Right cardiac atrium (tissue), 5 donors: ENCODE data around the gene AK5. TPM values are rescaled to one million over a fixed set of nuclear protein-coding genes. Genes with fewer than 3 reads are reported as not detected.

Experiments
- ATAC-seq, 2 donors: fragments of 200-7000 bp; cut with Tn5 transposase; one replicate each; pipeline versions ENCODE4 v1.8.0 to v1.9.1; 2020; ENCODE audit warnings: moderate library complexity in 2 of 2, mild to moderate bottlenecking in 1 of 2
- DNase-seq, 3 donors: peaks; one replicate each; pipeline ENCODE4 v3.0.0-alpha.2; 2020
- H3K27ac ChIP-seq: one replicate; pipeline ENCODE4 v1.5.1; 2013; ENCODE audit warnings: mild to moderate bottlenecking, low read length, control low read depth, moderate library complexity
- H3K27me3 ChIP-seq: one replicate; pipeline ENCODE4 v1.6.1; 2013; ENCODE audit not compliant: control insufficient read depth, insufficient read depth
- H3K4me1 ChIP-seq: one replicate; pipeline ENCODE4 v1.6.1; 2013; ENCODE audit warnings: low read length; ENCODE audit not compliant: control insufficient read depth, insufficient read depth
- H3K4me3 ChIP-seq: one replicate; pipeline ENCODE4 v1.5.1; 2013; ENCODE audit warnings: low read length, control low read depth
- H3K9me3 ChIP-seq: one replicate; pipeline ENCODE4 v1.6.1; 2013; ENCODE audit warnings: low read length; ENCODE audit not compliant: control insufficient read depth
- WGBS: extraction: QIAGEN DNeasy Blood & Tissue Kit; methylation state at CpG from one replicate; pipeline ENCODE4 v1.1.7; 2013; 5-methylcytosine and 5-hydroxymethylcytosine counted together
- intact Hi-C, 4 donors: fragments of 100-400 bp; cut with DNase I; formaldehyde crosslinking; loops; one replicate each; pipeline versions ENCODE4 v1.11.0 to v1.14.0; 2022 to 2023
- polyA plus RNA-seq: library from polyadenylated mRNA; stranded (reverse); fragments of 200-250 nt; gene quantifications from one replicate; pipeline ENCODE4 v1.2.3, GENCODE V29; 2013
- total RNA-seq, 4 donors: library from RNA; stranded (reverse); fragmentation: NEBNext Ultra II Directional; extraction: Animal tissue kit (Norgen Biotek cat#: 25700); gene quantifications; one replicate each; pipeline ENCODE4 v1.2.1, GENCODE V29; 2021
- donor health status: healthy with polysubstance abuse.
- donor health status: DM: no; HTN: yes; CAD: no.
- donor health status: DM: no; HTN: no; CAD: no.
- donor health status: DM: no; HTN: yes; CAD: no; lungs with severe emphysema.
- donor health status: DM: yes; HTN: yes; CAD: no.

The AK5 gene
- total and polyA plus RNA-seq, 5 donors: 0.79 to 2.8 (median 1.4) TPM

GRCh38 chr1:77267035-77267434 lies 14.8 kb upstream of the AK5 start:
- H3K27me3 ChIP-seq: no peaks in the 10 kb centered on the region
- intact Hi-C loops: no loop called here
- H3K9me3 ChIP-seq: no peaks in the 10 kb centered on the region
- H3K4me1 ChIP-seq: no peaks in the 10 kb centered on the region
- DNase-seq (no peak), ATAC-seq (no peak)
- no peak overlapping the region for H3K4me3 ChIP-seq
- 44% methylated on average over 1 of the region's 1 CpG for WGBS
- H3K27ac ChIP-seq: no peak overlapping the region

DNA sequence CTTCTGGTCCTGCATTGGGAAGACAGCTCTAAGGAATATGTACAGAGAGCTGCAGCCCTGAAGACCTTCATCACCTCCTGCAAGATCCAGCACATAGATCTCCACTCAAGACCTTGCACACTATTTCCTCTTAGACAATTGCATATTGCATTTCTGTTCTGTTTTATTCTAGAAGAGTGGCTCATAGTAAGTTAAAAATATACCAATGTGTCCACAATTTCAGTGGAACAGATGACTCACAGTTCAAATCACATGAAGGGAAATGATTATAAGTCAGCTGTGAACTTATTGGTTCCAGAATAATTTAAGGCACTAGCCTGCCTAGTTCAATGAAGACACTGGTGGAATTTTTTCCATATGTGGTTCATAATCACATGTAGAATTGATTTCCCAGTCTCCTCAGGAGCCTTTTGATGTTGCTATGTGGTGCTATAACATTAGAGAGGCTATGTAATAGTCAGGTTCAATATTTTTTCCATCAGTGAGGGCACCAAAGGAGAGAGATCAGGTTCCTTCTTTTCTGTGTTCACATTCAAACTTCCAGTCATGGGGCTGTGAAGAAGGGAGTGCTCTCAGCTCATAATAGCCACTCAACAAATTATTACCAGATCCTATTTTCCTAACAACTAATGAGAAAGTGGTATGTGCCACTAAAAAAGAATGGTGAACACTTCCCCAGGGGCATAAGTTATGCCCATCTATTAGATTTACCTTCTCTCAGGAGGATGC lies 9.8 kb upstream of the AK5 start:
- intact Hi-C loops: no loop called here
- H3K4me1 ChIP-seq: no peaks in the 10 kb centered on the region
- H3K27me3 ChIP-seq: no peaks in the 10 kb centered on the region

DNA sequence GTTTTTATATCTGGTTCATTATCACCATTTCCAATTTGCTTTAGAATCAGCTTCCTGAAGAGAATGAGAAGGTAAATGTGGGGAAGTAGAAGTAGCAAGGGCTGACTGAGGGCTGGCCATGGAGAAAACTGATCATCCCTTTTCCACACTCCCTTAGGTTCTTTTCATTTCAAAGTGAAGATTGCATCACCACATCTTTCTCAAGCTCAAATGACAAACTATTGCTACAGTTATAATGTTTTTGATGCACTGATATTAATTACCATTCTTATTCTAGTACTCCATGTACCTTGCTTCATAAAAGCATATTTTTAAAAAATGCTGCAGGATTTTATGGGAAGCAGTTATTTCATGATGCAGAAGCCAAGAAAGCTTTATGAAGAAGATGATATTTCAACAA lies 7.9 kb upstream of the AK5 start:
- no peaks in the 10 kb centered on the region for H3K27me3 ChIP-seq
- H3K9me3 ChIP-seq: no peaks in the 10 kb centered on the region
- DNase-seq (no peak), ATAC-seq (no peak)
- no peak overlapping the region for H3K4me3 ChIP-seq
- H3K4me1 ChIP-seq: no peaks in the 10 kb centered on the region
- H3K27ac ChIP-seq: no peak overlapping the region
- intact Hi-C loops: no loop called here

More for the DNA sequence above, 9.8 kb upstream of the AK5 start:
- Histone ChIP-seq H3K9me3 (no peaks in the 10 kb centered on the region), H3K27ac (no peak overlapping the region), H3K4me3 (no peak overlapping the region)
- no peak for DNase-seq
- no peak for ATAC-seq

GRCh38 chr1:77275194-77275593 lies 6.6 kb upstream of the AK5 start:
- 54% methylated on average over 5 of the region's 5 CpGs for WGBS
- no peaks in the 10 kb centered on the region for H3K27me3 ChIP-seq
- no peaks in the 10 kb centered on the region for H3K9me3 ChIP-seq
- no peak overlapping the region for H3K27ac ChIP-seq
- no peaks in the 10 kb centered on the region for H3K4me1 ChIP-seq
- DNase-seq (no peak), ATAC-seq (no peak)
- no peak overlapping the region for H3K4me3 ChIP-seq
- intact Hi-C loops: no loop called here

DNA sequence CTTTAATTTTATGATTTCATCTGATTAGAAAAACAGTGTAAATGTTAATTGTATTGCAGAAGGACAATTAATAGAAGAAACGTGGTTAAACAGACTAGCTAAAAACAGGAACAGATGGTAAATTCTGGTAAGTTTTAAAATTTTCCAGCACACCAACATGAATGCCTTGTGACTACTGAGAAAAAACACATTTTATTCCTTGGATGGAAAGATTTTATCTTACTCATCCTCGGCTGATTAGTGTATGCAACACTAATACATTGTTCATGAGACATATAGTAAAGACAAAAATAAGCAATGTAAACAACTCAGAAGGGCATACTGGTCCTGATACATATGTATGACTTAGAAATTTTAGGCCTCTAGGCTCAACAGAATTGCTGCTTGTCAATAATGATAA lies 4.9 kb upstream of the AK5 start:
- Histone ChIP-seq H3K4me1 (no peaks in the 10 kb centered on the region), H3K27me3 (no peaks in the 10 kb centered on the region), H3K9me3 (no peaks in the 10 kb centered on the region), H3K4me3 (no peak overlapping the region), H3K27ac (no peak overlapping the region)
- DNase-seq (no peak), ATAC-seq (no peak)
- intact Hi-C loops: no loop called here
- 56% methylated on average over 2 of the region's 2 CpGs for WGBS

GRCh38 chr1:77279929-77280328 lies 1.9 kb upstream of the AK5 start:
- ATAC-seq: no peak

DNA sequence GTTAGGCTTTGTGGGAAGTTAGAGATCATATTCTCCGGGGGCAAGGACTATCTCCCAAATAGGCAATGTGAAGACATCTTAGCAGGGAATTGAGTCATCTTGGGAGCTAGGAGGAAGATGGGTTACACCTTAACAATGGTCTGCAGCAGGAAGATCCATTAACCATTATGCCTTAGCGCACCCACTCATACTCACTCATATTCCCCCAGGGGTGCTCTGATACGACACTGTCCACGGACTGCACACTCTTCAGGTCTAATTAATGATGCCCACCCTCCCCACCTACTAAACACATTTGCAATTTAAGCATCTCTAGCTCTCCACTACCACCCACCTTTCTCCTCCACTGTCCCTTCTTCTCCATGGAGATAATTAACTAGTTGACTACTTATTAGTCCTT lies 857 bp upstream of the AK5 start:
- no peaks in the 10 kb centered on the region for H3K27me3 ChIP-seq
- DNase-seq (no peak), ATAC-seq (no peak)
- no peak overlapping the region for H3K27ac ChIP-seq
- H3K9me3 ChIP-seq: no peaks in the 10 kb centered on the region
- intact Hi-C loops: no loop called here
- H3K4me3 ChIP-seq: no peak overlapping the region
- 91% methylated on average over 4 of the region's 4 CpGs for WGBS
- H3K4me1 ChIP-seq: no peaks in the 10 kb centered on the region

More at GRCh38 chr1:77279929-77280328, 1.9 kb upstream of the AK5 start:
- Histone ChIP-seq H3K4me3 (no peak overlapping the region), H3K4me1 (no peaks in the 10 kb centered on the region), H3K27ac (no peak overlapping the region), H3K27me3 (no peaks in the 10 kb centered on the region), H3K9me3 (no peaks in the 10 kb centered on the region)
- intact Hi-C loops: no loop called here
- 70% methylated on average over 2 of the region's 2 CpGs for whole genome bisulfite sequencing
- DNase-seq: no peak

GRCh38 chr1:77282187-77282865 lies 507 bp downstream of the AK5 start:
- intact Hi-C loops: no loop called here
- Histone ChIP-seq H3K27ac (no peak overlapping the region), H3K4me3 (peak overlapping the region; percentile 51), H3K4me1 (no peaks in the 10 kb centered on the region), H3K27me3 (no peaks in the 10 kb centered on the region), H3K9me3 (no peaks in the 10 kb centered on the region)
- peak in 2 of 3 donors; percentile 12 to 15 for DNase-seq
- under 1% methylated on average over 47 of the region's 47 CpGs for WGBS
- ATAC-seq: peak; percentile 38 to 65

DNA sequence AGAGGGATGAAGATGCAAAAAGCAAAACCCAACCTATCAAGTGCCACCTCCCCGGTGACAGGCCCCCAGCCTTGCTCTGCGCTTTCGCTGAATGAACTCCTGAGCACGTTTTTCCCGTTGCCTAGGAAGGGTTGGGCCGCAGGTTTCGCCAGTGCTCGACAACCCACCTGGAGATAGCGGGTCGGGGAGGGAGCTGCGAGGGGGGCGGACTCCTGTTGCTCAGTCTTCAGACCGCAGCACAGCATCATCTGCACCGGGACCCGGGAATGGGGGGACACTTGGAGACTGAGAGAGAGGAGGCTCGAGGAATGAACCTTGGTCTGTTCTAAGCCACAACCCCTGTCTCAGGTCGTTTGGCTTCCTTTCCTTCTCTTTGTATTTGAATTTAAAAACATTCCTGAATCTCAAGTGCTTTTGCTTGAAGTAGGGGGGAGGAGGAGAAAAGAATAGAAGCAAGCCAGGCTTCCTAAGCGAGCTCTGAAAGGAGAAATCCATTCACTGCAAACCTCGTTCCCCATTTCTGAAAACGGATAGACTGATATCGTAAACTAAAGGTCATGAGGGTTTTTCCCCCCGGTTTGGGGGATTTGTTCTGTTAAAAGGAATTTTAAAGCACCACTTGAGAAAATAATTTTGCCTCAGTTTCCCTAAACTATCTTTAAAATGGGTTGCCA lies 1.2 kb downstream of the AK5 start:
- WGBS: 6% methylated on average over 22 of the region's 22 CpGs
- ATAC-seq (peak in 1 of 2 donors; percentile 38), DNase-seq (peak in 2 of 3 donors; percentile 10 to 32)
- no peak overlapping the region for H3K27ac ChIP-seq
- intact Hi-C loops: no loop called here
- H3K27me3 ChIP-seq: no peaks in the 10 kb centered on the region
- H3K4me1 ChIP-seq: no peaks in the 10 kb centered on the region
- H3K9me3 ChIP-seq: no peaks in the 10 kb centered on the region
- H3K4me3 ChIP-seq: peak overlapping the region; percentile 51

DNA sequence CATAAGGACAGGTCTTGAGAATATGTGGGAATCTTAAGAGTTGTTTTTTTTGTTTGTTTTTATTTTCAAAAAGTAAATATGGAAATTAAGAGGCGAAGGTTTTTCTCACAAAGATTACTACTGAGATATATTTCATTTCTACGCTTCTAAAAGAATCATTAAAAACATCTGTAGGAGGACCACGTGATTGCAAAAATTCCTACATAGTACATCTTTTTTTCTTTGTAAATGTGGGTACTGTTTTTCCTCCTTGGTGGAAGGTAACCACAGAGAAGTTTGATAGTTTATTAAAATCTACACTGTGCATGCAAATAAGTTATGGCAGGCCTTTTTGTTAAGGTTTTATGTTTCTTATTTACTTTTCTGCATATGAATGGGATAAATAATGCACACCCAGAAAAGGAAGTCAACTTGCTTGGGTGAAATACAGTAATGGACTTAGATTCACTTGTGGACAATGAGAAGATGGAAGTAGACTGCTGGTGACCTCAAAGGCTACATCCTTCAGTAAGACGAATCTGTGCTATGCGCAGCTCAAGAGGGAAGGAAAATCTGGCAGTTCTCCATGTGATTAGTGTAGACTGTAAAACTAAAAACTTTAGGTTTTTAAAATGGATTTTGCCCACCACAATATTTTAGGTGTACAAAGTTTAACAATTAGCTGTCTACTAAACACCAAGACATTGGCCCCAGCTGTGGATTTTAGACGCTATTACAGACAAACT lies 2.0 kb downstream of the AK5 start:
- DNase-seq (no peak), ATAC-seq (no peak)
- intact Hi-C loops: no loop called here
- H3K4me3 ChIP-seq: no peak overlapping the region
- WGBS: 63% methylated on average over 6 of the region's 6 CpGs
- H3K27me3 ChIP-seq: no peaks in the 10 kb centered on the region
- H3K4me1 ChIP-seq: no peaks in the 10 kb centered on the region
- no peak overlapping the region for H3K27ac ChIP-seq
- H3K9me3 ChIP-seq: no peaks in the 10 kb centered on the region

GRCh38 chr1:77287535-77287934 lies 5.7 kb downstream of the AK5 start:
- Histone ChIP-seq H3K27ac (no peak overlapping the region), H3K27me3 (no peaks in the 10 kb centered on the region), H3K9me3 (no peaks in the 10 kb centered on the region), H3K4me3 (no peak overlapping the region), H3K4me1 (no peaks in the 10 kb centered on the region)
- WGBS: 85% methylated on average over 5 of the region's 5 CpGs
- intact Hi-C loops: no loop called here
- ATAC-seq (no peak), DNase-seq (no peak)
